ENCODE results near the gene FZD4. TPM values are rescaled to one million over a fixed set of nuclear protein-coding genes. Genes with fewer than 3 reads are reported as not detected.
"Not testable (repeated sequence)": the region's sequence is repeated elsewhere in the genome, so short reads cannot be mapped to it uniquely, and the experiment has no call there.

FZD4 gene
- total and polyA plus RNA-seq, 10 of the 15 experiments (the other 5 are each of a cell fraction or from before 2014, with no cell fraction given): under 0.01 to 0.13 (median 0.01) TPM; not detected in 6

DNA sequence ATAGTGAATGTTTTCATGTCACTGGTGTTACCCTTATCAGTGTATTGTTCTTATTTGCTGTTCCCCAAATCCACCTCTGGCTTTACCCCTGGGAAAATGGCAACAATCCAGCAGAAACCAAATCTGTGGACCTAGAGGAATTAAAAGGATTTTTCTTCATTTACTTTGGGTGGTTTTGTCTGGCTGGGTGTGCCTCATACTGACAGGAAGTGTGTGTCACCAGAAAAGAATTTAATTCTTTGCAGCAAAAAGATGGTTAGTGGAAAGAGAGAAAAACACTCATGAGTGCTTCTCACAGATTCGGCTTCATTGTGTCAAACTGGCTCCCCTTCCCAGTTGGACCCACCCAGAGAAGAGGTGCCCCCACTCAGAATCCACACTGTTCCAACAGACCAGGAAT is 38.9 kb downstream of the FZD4 start:
- intact Hi-C loops (cut with micrococcal nuclease; ENCODE audit: unreplicated experiment): loop anchor here (5.0 kb wide), 1 partner anchor 459 kb away; no protein-coding TSS in a partner anchor
- H3K4me2 ChIP-seq (ENCODE audit: control insufficient read depth, insufficient read depth): no peak overlapping the region
- FAIRE-seq: no peak

DNA sequence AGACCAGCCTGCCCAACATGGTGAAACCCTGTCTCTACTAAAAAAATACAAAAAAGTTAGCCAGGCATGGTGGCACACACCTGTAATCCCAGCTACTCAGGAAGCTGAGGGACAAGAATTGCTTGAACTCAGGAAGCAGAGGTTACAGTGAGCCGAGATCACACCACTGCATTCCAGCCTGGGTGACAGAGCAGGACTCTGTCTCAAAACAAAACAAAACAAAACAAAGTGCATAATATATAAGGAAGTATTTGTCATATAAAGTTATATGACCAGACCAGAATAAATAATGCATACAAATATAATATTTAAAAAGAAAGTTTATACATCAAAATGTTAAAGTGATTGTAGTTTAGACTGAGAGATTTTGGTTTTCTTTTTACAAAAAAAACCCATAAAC is 39.3 kb downstream of the FZD4 start:
- in situ Hi-C loops (cut with MboI); H3K4me1 ChIP-seq (ENCODE audit: control insufficient read depth, insufficient read depth, low read length); H3K4me3 ChIP-seq; H3K27ac ChIP-seq (ENCODE audit: control insufficient read depth, insufficient read depth); H4K20me1 ChIP-seq (ENCODE audit: control insufficient read depth, insufficient read depth); DNase-seq (ENCODE audit: low read depth, low spot score); H2AFZ ChIP-seq (ENCODE audit: control insufficient read depth, low read depth, low read length); POLR2A ChIA-PET; RAD21 ChIA-PET (ENCODE audit: unreplicated experiment); H3K9ac ChIP-seq (ENCODE audit: control insufficient read depth, insufficient read depth, low read length); H3K36me3 ChIP-seq (ENCODE audit: control insufficient read depth in 2 of 2, insufficient read depth in 2 of 2, low read length in 1 of 2); H3K27me3 ChIP-seq (replicated peaks in 1 of 2; ENCODE audit: control insufficient read depth in 2 of 2, insufficient read depth in 2 of 2, low read length in 1 of 2); FAIRE-seq; H3K4me2 ChIP-seq (ENCODE audit: control insufficient read depth, insufficient read depth); BruUV-seq (replicated peaks); H3K79me2 ChIP-seq (ENCODE audit: control insufficient read depth, insufficient read depth, low read length); SMC1A ChIA-PET (ENCODE audit: uncharacterized antibody, unreplicated experiment); H3K9me3 ChIP-seq (replicated peaks; ENCODE audit: control insufficient read depth, insufficient read depth, low read length); ATAC-seq: not testable (repeated sequence)
- CTCF ChIA-PET: interaction anchor here (1.6 kb wide), 1 partner anchor 458 kb away, joined by 4 read pairs; no protein-coding TSS in a partner anchor
- WGBS (ENCODE audit: insufficient coverage, insufficient replicate concordance, low lambda C conversion rate, missing lambda C conversion rate): 0% methylated on average over 1 of the region's 1 CpG
- intact Hi-C loops (cut with micrococcal nuclease; ENCODE audit: unreplicated experiment): loop anchor here (5.0 kb wide), 1 partner anchor 459 kb away; no protein-coding TSS in a partner anchor

More for the DNA sequence above, 38.9 kb downstream of the FZD4 start:
- in situ Hi-C loops (cut with MboI): no loop called here
- RAD21 ChIA-PET (ENCODE audit: unreplicated experiment): no interaction called here
- BruUV-seq (replicated peaks): no TSS peak
- Histone ChIP-seq H3K36me3 (ENCODE audit: control insufficient read depth in 2 of 2, insufficient read depth in 2 of 2, low read length in 1 of 2) (no peaks in the 10 kb centered on the region), H3K27me3 (replicated peaks in 1 of 2; ENCODE audit: control insufficient read depth in 2 of 2, insufficient read depth in 2 of 2, low read length in 1 of 2) (no peaks in the 10 kb centered on the region), H3K4me1 (ENCODE audit: control insufficient read depth, insufficient read depth, low read length) (no peaks in the 10 kb centered on the region), H3K79me2 (ENCODE audit: control insufficient read depth, insufficient read depth, low read length) (no peaks in the 10 kb centered on the region), H3K9ac (ENCODE audit: control insufficient read depth, insufficient read depth, low read length) (no peak overlapping the region), H3K9me3 (replicated peaks; ENCODE audit: control insufficient read depth, insufficient read depth, low read length) (no peaks in the 10 kb centered on the region), H3K27ac (ENCODE audit: control insufficient read depth, insufficient read depth) (no peak overlapping the region), H4K20me1 (ENCODE audit: control insufficient read depth, insufficient read depth) (no peaks in the 10 kb centered on the region), H2AFZ (ENCODE audit: control insufficient read depth, low read depth, low read length) (no peak overlapping the region), H3K4me3 (no peak overlapping the region)
- TF ChIP-seq, protein P1, sequence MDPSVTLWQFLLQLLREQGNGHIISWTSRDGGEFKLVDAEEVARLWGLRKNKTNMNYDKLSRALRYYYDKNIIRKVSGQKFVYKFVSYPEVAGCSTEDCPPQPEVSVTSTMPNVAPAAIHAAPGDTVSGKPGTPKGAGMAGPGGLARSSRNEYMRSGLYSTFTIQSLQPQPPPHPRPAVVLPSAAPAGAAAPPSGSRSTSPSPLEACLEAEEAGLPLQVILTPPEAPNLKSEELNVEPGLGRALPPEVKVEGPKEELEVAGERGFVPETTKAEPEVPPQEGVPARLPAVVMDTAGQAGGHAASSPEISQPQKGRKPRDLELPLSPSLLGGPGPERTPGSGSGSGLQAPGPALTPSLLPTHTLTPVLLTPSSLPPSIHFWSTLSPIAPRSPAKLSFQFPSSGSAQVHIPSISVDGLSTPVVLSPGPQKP (IDR thresholded peaks at IDR 0.05; ENCODE audit: low read depth, low read length): no peak
- TF ChIP-seq, protein P2, sequence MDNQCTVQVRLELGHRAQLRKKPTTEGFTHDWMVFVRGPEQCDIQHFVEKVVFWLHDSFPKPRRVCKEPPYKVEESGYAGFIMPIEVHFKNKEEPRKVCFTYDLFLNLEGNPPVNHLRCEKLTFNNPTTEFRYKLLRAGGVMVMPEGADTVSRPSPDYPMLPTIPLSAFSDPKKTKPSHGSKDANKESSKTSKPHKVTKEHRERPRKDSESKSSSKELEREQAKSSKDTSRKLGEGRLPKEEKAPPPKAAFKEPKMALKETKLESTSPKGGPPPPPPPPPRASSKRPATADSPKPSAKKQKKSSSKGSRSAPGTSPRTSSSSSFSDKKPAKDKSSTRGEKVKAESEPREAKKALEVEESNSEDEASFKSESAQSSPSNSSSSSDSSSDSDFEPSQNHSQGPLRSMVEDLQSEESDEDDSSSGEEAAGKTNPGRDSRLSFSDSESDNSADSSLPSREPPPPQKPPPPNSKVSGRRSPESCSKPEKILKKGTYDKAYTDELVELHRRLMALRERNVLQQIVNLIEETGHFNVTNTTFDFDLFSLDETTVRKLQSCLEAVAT (IDR thresholded peaks at IDR 0.05): no peak
- POLR2A ChIA-PET: no interaction called here
- no peak for ATAC-seq
- no peak for DNase-seq (ENCODE audit: low read depth, low spot score)
- CTCF ChIA-PET: interaction anchor here (1.6 to 2.9 kb wide), 2 partner anchors 46 to 459 kb away, joined by 4 to 22 read pairs; no protein-coding TSS in a partner anchor
- SMC1A ChIA-PET (ENCODE audit: uncharacterized antibody, unreplicated experiment): interaction anchor here (1.6 kb wide), 1 partner anchor 46 kb away, joined by 7 read pairs; no protein-coding TSS in a partner anchor
- 17% methylated on average over 1 of the region's 1 CpG for WGBS (ENCODE audit: insufficient coverage, insufficient replicate concordance, low lambda C conversion rate, missing lambda C conversion rate)

Measured in GM12878 (cell line).